SHP77 (cell line): Measurements from ENCODE around the gene B4GALT6.
A peak's percentile ranks its signal among the peaks of the same experiment; 100 is the strongest.

ENCODE experiments used
- DNase-seq, 2 experiments: peaks; one replicate each; lab custom pipeline; 2025; lab: John Stamatoyannopoulos, UW

The B4GALT6 gene

GRCh38 chr18:31633392-31634330 is 50.7 kb downstream of the B4GALT6 start:
- DNase-seq = no peak

GRCh38 chr18:31632356-31632755 is 52.0 kb downstream of the B4GALT6 start:
- no peak for DNase-seq

- DNase-seq = no peak
These were observed 52.9 kb downstream of the B4GALT6 start for GRCh38 chr18:31631526-31631925.

GRCh38 chr18:31630549-31630948 is 53.8 kb downstream of the B4GALT6 start:
- DNase-seq = no peak

- no peak for DNase-seq
These were observed 58.0 kb downstream of the B4GALT6 start for GRCh38 chr18:31626409-31626808.

GRCh38 chr18:31624892-31625640 is 59.3 kb downstream of the B4GALT6 start:
- no peak for DNase-seq

GRCh38 chr18:31619291-31619690 is 65.1 kb downstream of the B4GALT6 start:
- no peak for DNase-seq

- no peak for DNase-seq
These were observed 65.6 kb downstream of the B4GALT6 start for GRCh38 chr18:31618801-31619200.

- no peak for DNase-seq
These were observed 67.2 kb downstream of the B4GALT6 start for GRCh38 chr18:31617031-31617717.

GRCh38 chr18:31616586-31616985 is 67.8 kb downstream of the B4GALT6 start:
- no peak for DNase-seq

- no peak for DNase-seq
These were observed 70.3 kb downstream of the B4GALT6 start for GRCh38 chr18:31614044-31614443.

- no peak for DNase-seq
These were observed 72.3 kb downstream of the B4GALT6 start for GRCh38 chr18:31612124-31612523.

GRCh38 chr18:31611511-31611910 is 72.9 kb downstream of the B4GALT6 start:
- no peak for DNase-seq

- peak; percentile 39 to 50 for DNase-seq
These were observed 73.8 kb downstream of the B4GALT6 start for GRCh38 chr18:31610286-31611205.

GRCh38 chr18:31609886-31610285 is 74.5 kb downstream of the B4GALT6 start:
- DNase-seq = no peak

GRCh38 chr18:31607384-31607783 is 77.0 kb downstream of the B4GALT6 start:
- no peak for DNase-seq

- DNase-seq = no peak
These were observed 78.1 kb downstream of the B4GALT6 start for GRCh38 chr18:31606265-31606664.

GRCh38 chr18:31603315-31603714 is 81.1 kb downstream of the B4GALT6 start:
- DNase-seq = no peak

GRCh38 chr18:31598021-31598805 is 86.2 kb downstream of the B4GALT6 start:
- no peak for DNase-seq

GRCh38 chr18:31596081-31596872 is 88.1 kb downstream of the B4GALT6 start:
- no peak for DNase-seq
